ENCODE results near the gene EIF1AD. TPM values are rescaled to one million over a fixed set of nuclear protein-coding genes. Genes with fewer than 3 reads are reported as not detected.

The EIF1AD gene
- total RNA-seq = 24.9 and 36.8 TPM in 2 replicates

GRCh38 chr11:66001942-66002647 is at the start of gene EIF1AD, which contains the start of gene BANF1:
EIF1AD (minus strand) TSS chr11:66002157; CDS start chr11:66000389, 1,768 bp downstream.
BANF1 (plus strand) TSS chr11:66002503; CDS start chr11:66003251, 748 bp downstream.

GRCh38 chr11:66048547-66049323 is 46.8 kb upstream of the EIF1AD start, which contains the start of gene GAL3ST3:
GAL3ST3 (minus strand) TSS chr11:66049161; CDS start chr11:66045415, 3,746 bp downstream.

GRCh38 chr11:66026017-66026529 is 24.1 kb upstream of the EIF1AD start, which contains the start of gene CATSPER1:
CATSPER1 (minus strand) TSS chr11:66026479; CDS start chr11:66026379, 100 bp downstream.

GRCh38 chr11:66011785-66012303 is 9.9 kb upstream of the EIF1AD start, which contains the start of gene CST6:
CST6 (plus strand) TSS chr11:66012008; CDS start chr11:66012045, 37 bp downstream.

GRCh38 chr11:65961267-65962140 is 40.5 kb downstream of the EIF1AD start, which contains the start of gene SART1:
SART1 (plus strand) TSS chr11:65961734; CDS start chr11:65961781, 47 bp downstream.

Other genes with a start within 250 kb of the EIF1AD start
- 11.2 and 14.4 TPM in 2 replicates for gene AP5B1, start 221.2 kb downstream of the EIF1AD start, total RNA-seq
- gene OVOL1, start 215.1 kb downstream of the EIF1AD start, total RNA-seq = not detected in 2 replicates
- 0.32 and 1.3 TPM in 2 replicates for gene SNX32, start 168.2 kb downstream of the EIF1AD start, total RNA-seq
- 1,265 and 1,321 TPM in 2 replicates for gene CFL1, start 144.0 kb downstream of the EIF1AD start, total RNA-seq
- 32.7 and 38.1 TPM in 2 replicates for gene MUS81, start 141.7 kb downstream of the EIF1AD start, total RNA-seq
- 199 and 280 TPM in 2 replicates for gene EFEMP2, start 129.4 kb downstream of the EIF1AD start, total RNA-seq
- gene CTSW, start 122.3 kb downstream of the EIF1AD start, total RNA-seq = not detected in 2 replicates
- 101 and 125 TPM in 2 replicates for gene FIBP, start 113.7 kb downstream of the EIF1AD start, total RNA-seq
- gene CCDC85B, start 111.5 kb downstream of the EIF1AD start, total RNA-seq = 75.8 and 91.2 TPM in 2 replicates
- 33.4 and 37.7 TPM in 2 replicates for gene FOSL1, start 101.8 kb downstream of the EIF1AD start, total RNA-seq
- 12.3 and 14.6 TPM in 2 replicates for gene C11orf68, start 83.1 kb downstream of the EIF1AD start, total RNA-seq
- gene DRAP1, start 82.7 kb downstream of the EIF1AD start, total RNA-seq = 122 and 141 TPM in 2 replicates
- not detected in 2 replicates for gene TSGA10IP, start 56.7 kb downstream of the EIF1AD start, total RNA-seq
- gene SART1, start 40.4 kb downstream of the EIF1AD start, total RNA-seq = 23.3 and 25.5 TPM in 2 replicates
- 48.0 and 54.7 TPM in 2 replicates for gene BANF1, start 346 bp upstream of the EIF1AD start, total RNA-seq
- 0.32 TPM in 1 of 2 replicates, not detected in the other for gene CST6, start 9.9 kb upstream of the EIF1AD start, total RNA-seq
- not detected in 2 replicates for gene CATSPER1, start 24.3 kb upstream of the EIF1AD start, total RNA-seq
- not detected in 2 replicates for gene GAL3ST3, start 47.0 kb upstream of the EIF1AD start, total RNA-seq
- 103 and 107 TPM in 2 replicates for gene SF3B2, start 50.2 kb upstream of the EIF1AD start, total RNA-seq
- 40.3 and 48.8 TPM in 2 replicates for gene PACS1, start 68.1 kb upstream of the EIF1AD start, total RNA-seq

All from cardiac atrium fibroblast (primary cell).